VCaP (cell line): ENCODE results near the gene ZNF469.

Experiments used
- H3K27ac ChIP-seq: fragments of 450-650 bp; 2 replicates; pipeline ENCODE4 v1.5.1; 2017
- TF ChIP-seq, protein P1 (sequence below): fragments of 450-650 bp; conservative IDR thresholded peaks from 2 replicates; pipeline ENCODE4 v1.5.1; 2017; ENCODE audit warnings: mild to moderate bottlenecking, moderate library complexity

ZNF469 gene

DNA sequence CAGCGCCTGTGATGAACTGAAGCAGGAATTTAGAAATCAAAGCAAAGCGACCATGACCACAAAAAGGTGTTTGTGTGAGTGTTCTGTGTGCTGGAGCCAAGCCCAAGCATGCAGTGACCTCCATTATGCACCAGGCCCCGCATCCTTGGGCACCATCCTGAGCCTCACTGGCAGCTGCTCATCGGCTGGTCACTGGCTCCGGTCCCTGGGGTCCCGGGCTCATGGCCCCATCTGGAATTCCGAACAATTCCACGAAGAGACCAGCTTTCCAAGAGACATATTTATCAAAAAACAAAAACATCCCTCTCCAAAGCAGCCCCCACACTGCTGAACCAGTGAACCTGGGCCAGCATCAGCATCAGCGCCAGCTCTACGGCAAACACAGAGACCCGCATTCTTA is 15.2 kb upstream of the ZNF469 start:
- TF ChIP-seq, protein P1, sequence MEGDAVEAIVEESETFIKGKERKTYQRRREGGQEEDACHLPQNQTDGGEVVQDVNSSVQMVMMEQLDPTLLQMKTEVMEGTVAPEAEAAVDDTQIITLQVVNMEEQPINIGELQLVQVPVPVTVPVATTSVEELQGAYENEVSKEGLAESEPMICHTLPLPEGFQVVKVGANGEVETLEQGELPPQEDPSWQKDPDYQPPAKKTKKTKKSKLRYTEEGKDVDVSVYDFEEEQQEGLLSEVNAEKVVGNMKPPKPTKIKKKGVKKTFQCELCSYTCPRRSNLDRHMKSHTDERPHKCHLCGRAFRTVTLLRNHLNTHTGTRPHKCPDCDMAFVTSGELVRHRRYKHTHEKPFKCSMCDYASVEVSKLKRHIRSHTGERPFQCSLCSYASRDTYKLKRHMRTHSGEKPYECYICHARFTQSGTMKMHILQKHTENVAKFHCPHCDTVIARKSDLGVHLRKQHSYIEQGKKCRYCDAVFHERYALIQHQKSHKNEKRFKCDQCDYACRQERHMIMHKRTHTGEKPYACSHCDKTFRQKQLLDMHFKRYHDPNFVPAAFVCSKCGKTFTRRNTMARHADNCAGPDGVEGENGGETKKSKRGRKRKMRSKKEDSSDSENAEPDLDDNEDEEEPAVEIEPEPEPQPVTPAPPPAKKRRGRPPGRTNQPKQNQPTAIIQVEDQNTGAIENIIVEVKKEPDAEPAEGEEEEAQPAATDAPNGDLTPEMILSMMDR: no peak

DNA sequence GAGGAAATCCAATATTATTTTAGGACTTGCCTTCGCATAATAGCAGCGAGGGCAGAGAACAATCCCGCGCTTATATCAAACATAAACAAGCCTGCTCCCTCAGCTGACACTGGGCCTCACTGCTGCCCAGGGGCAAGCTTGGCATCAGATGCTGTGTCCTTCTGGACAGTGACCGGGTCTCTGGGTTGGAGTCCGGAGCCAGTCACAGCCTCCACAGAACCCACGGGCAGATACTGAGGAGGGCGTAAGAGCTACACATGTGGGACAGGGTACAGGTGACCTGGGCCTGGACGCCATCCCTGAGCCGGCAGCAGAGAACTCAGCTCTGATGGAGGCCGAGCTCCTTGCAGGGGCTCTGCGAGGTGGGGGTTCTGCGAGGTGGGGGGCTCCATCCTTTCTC is 14.7 kb upstream of the ZNF469 start:
- no peak overlapping the region for H3K27ac ChIP-seq
- TF ChIP-seq, protein P1: no peak

More for the DNA sequence above, 15.2 kb upstream of the ZNF469 start:
- no peak overlapping the region for H3K27ac ChIP-seq

DNA sequence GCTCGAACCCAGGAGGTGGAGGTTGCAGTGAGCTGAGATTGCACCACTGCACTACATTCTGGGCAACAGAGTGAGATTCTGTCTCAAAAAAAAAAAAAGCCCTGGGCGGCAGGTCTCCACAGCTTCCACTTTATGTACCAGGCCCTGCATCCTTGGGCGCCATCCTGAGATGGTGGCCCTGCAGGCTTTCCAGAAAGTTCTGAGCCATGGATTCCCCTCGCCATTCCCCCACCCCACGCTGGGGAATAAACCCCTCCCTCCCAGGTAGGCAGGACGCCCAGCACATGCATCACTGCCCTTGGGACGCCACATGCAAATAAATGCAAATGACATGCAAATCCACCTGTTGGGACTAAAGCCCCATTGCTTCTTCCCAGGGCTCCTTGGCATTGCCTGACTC is 13.8 kb upstream of the ZNF469 start:
- H3K27ac ChIP-seq: no peak overlapping the region
- TF ChIP-seq, protein P1: no peak

DNA sequence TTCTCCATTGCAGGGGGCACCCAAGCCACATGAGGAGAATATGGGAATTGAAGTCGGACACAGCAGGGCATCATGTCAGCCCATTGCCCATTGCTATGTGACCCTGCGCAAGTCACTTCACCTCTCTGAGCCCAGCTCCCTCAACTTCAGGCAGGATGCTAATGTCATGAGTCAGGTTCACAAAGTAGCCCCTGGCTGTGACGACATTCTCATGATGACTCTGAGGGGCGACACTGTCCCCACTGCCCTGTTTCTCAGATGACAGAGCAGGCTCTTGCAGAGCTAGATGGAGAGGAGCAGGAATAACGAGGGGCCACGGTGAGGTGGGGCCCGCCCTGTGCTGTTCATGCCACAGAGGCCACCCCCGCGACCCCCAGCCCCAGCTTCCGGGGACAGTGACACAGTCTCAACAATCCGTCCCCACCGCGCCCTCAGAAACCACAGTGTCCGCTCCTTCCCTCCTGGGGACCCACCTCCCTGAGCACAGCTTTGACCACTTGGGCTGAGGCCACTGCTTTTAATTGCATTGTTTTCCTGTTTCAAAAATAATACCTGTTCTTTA is 13.2 kb upstream of the ZNF469 start:
- TF ChIP-seq, protein P1: no peak
- H3K27ac ChIP-seq: no peak overlapping the region

DNA sequence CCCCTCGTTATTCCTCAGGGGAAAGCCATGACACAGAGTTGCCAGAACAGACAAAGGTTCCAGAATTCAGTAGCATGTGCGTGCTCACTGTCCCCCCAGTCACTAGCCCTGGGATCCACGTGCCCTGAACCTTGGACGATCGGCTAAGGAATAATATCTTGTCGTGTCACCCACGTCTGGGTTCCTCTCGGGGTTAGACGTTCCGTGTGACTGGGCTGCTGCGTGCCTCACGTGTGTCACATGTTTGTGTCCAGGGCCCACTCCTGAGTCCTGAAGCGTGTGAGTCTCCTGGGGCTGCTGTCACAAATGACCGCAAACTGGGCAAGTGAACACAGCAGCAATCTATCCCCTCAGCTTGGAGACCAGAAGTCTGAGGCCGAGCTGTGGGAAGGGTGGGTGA is 12.4 kb upstream of the ZNF469 start:
- TF ChIP-seq, protein P1: no peak
- H3K27ac ChIP-seq: no peak overlapping the region

DNA sequence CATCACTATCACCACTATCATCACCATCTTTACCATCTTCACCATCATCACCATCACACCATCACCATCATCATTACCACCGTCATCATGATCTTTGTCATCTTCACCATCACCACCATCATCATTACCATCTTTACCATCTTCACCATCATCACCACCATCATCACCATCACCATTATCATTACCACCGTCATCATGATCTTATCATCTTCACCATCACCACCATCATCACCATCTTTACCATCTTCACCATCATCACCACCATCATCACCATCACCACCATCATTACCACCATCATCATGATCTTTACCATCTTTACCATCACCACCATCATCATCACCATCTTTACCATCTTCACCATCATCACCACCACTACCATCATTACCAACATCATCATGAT is 10.2 kb upstream of the ZNF469 start:
- no peak overlapping the region for H3K27ac ChIP-seq
- TF ChIP-seq, protein P1: no peak

DNA sequence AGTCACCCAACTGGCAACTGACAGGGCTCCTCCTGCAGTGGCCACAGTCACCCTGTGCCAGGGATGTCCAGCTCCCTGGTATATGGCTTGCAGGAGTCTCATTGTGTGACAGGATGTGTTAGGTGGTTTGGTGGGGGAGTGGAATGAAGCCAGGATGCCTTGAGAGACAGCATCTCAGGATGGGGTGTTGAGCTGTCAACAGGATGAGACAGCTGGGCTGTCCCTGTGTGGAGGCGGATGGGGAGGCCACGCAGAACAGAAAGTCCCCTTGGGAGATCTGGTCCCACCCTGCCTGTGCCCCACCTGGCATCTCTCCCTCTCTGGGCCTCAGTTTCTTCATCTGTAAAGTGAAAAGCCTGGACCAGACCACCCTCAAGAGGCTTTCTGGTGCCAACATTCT is 9.5 kb upstream of the ZNF469 start:
- no peak overlapping the region for H3K27ac ChIP-seq
- TF ChIP-seq, protein P1: no peak
